Activated T-cell treated with anti-CD3 and anti-CD28 coated beads, Interleukin-2, amount 50 U/mL, for 24 hours (primary cell): ENCODE data around the gene SPON1.

Source experiments
- DNase-seq: peaks from one replicate; pipeline ENCODE4 v3.0.0-alpha.2; 2020
- H3K27ac Mint-ChIP-seq: 2 replicates; pipeline ENCODE4 v1.8.0; 2020; ENCODE audit warnings: mild to moderate bottlenecking, mixed read lengths
- H3K27me3 Mint-ChIP-seq: 2 replicates; pipeline ENCODE4 v1.8.0; 2020; ENCODE audit warnings: mixed read lengths
- H3K36me3 Mint-ChIP-seq: 2 replicates; pipeline ENCODE4 v1.8.0; 2020; ENCODE audit warnings: low read depth, mixed read lengths
- H3K4me1 Mint-ChIP-seq: 2 replicates; pipeline ENCODE4 v1.8.0; 2020; ENCODE audit warnings: low read depth, mixed read lengths
- H3K4me3 Mint-ChIP-seq: 2 replicates; pipeline ENCODE4 v1.8.0; 2020; ENCODE audit warnings: mild to moderate bottlenecking, moderate library complexity, mixed read lengths
- H3K9me3 Mint-ChIP-seq: 2 replicates; pipeline ENCODE4 v1.8.0; 2020; ENCODE audit warnings: mixed read lengths

Gene SPON1

GRCh38 chr11:14255238-14255534 is 292.7 kb downstream of the SPON1 start:
- Mint-ChIP-seq H3K27ac (no peak overlapping the region), H3K9me3 (no peaks in the 10 kb centered on the region), H3K36me3 (peaks cover 10% of the 10 kb centered on the region), H3K4me3 (no peak overlapping the region), H3K27me3 (no peaks in the 10 kb centered on the region), H3K4me1 (no peaks in the 10 kb centered on the region)
- no peak for DNase-seq

GRCh38 chr11:14258221-14258935 is 295.9 kb downstream of the SPON1 start:
- Mint-ChIP-seq H3K9me3 (peaks cover 2% of the 10 kb centered on the region), H3K27ac (no peak overlapping the region), H3K27me3 (no peaks in the 10 kb centered on the region), H3K4me3 (no peak overlapping the region), H3K4me1 (no peaks in the 10 kb centered on the region), H3K36me3 (peaks cover 21% of the 10 kb centered on the region)
- no peak for DNase-seq

GRCh38 chr11:14259186-14259784 is 296.8 kb downstream of the SPON1 start:
- H3K36me3 Mint-ChIP-seq, result peaks cover 26% of the 10 kb centered on the region
- no peak for DNase-seq
- no peaks in the 10 kb centered on the region for H3K4me1 Mint-ChIP-seq
- H3K27ac Mint-ChIP-seq, result no peak overlapping the region
- peaks cover 3% of the 10 kb centered on the region for H3K9me3 Mint-ChIP-seq
- no peak overlapping the region for H3K4me3 Mint-ChIP-seq
- no peaks in the 10 kb centered on the region for H3K27me3 Mint-ChIP-seq

- H3K27me3 Mint-ChIP-seq, result no peaks in the 10 kb centered on the region
- H3K36me3 Mint-ChIP-seq, result peaks cover 26% of the 10 kb centered on the region
- DNase-seq, result no peak
- H3K9me3 Mint-ChIP-seq, result peaks cover 5% of the 10 kb centered on the region
- no peaks in the 10 kb centered on the region for H3K4me1 Mint-ChIP-seq
- H3K27ac Mint-ChIP-seq, result no peak overlapping the region
- no peak overlapping the region for H3K4me3 Mint-ChIP-seq
Measured at GRCh38 chr11:14259878-14260277, 297.4 kb downstream of the SPON1 start.

GRCh38 chr11:14261066-14261465 is 298.5 kb downstream of the SPON1 start:
- Mint-ChIP-seq H3K9me3 (peaks cover 5% of the 10 kb centered on the region), H3K4me1 (no peaks in the 10 kb centered on the region), H3K4me3 (no peak overlapping the region), H3K27me3 (no peaks in the 10 kb centered on the region), H3K27ac (no peak overlapping the region), H3K36me3 (peaks cover 32% of the 10 kb centered on the region)
- no peak for DNase-seq

GRCh38 chr11:14262271-14262846 is 299.8 kb downstream of the SPON1 start:
- no peaks in the 10 kb centered on the region for H3K4me1 Mint-ChIP-seq
- no peak for DNase-seq
- H3K27me3 Mint-ChIP-seq, result no peaks in the 10 kb centered on the region
- no peak overlapping the region for H3K4me3 Mint-ChIP-seq
- peaks cover 41% of the 10 kb centered on the region for H3K36me3 Mint-ChIP-seq
- no peak overlapping the region for H3K27ac Mint-ChIP-seq
- peaks cover 5% of the 10 kb centered on the region for H3K9me3 Mint-ChIP-seq

- Mint-ChIP-seq H3K27ac (no peak overlapping the region), H3K4me1 (peaks cover 3% of the 10 kb centered on the region), H3K9me3 (peaks cover 5% of the 10 kb centered on the region), H3K36me3 (peaks cover 50% of the 10 kb centered on the region), H3K27me3 (no peaks in the 10 kb centered on the region), H3K4me3 (no peak overlapping the region)
- no peak for DNase-seq
Measured at GRCh38 chr11:14264966-14265365, 302.4 kb downstream of the SPON1 start.

GRCh38 chr11:14266622-14267021 is 304.1 kb downstream of the SPON1 start:
- no peak overlapping the region for H3K4me3 Mint-ChIP-seq
- H3K27ac Mint-ChIP-seq, result no peak overlapping the region
- DNase-seq, result no peak
- H3K4me1 Mint-ChIP-seq, result peaks cover 19% of the 10 kb centered on the region
- peaks cover 50% of the 10 kb centered on the region for H3K36me3 Mint-ChIP-seq
- H3K9me3 Mint-ChIP-seq, result peaks cover 5% of the 10 kb centered on the region
- no peaks in the 10 kb centered on the region for H3K27me3 Mint-ChIP-seq

GRCh38 chr11:14267861-14268635 is 305.5 kb downstream of the SPON1 start:
- peaks cover 5% of the 10 kb centered on the region for H3K9me3 Mint-ChIP-seq
- H3K36me3 Mint-ChIP-seq, result peaks cover 44% of the 10 kb centered on the region

GRCh38 chr11:14269692-14270573 is 307.4 kb downstream of the SPON1 start:
- H3K9me3 Mint-ChIP-seq, result no peaks in the 10 kb centered on the region
- H3K27ac Mint-ChIP-seq, result no peak overlapping the region
- no peaks in the 10 kb centered on the region for H3K27me3 Mint-ChIP-seq
- DNase-seq, result no peak
- H3K4me3 Mint-ChIP-seq, result no peak overlapping the region
- peaks cover 36% of the 10 kb centered on the region for H3K36me3 Mint-ChIP-seq
- H3K4me1 Mint-ChIP-seq, result peaks cover 28% of the 10 kb centered on the region

More at GRCh38 chr11:14267861-14268635, 305.5 kb downstream of the SPON1 start:
- H3K4me1 Mint-ChIP-seq, result peaks cover 28% of the 10 kb centered on the region
- no peak for DNase-seq
- no peak overlapping the region for H3K4me3 Mint-ChIP-seq
- no peak overlapping the region for H3K27ac Mint-ChIP-seq
- no peaks in the 10 kb centered on the region for H3K27me3 Mint-ChIP-seq

GRCh38 chr11:14270690-14271542 is 308.4 kb downstream of the SPON1 start:
- Mint-ChIP-seq H3K4me3 (no peak overlapping the region), H3K4me1 (peaks cover 30% of the 10 kb centered on the region), H3K27me3 (no peaks in the 10 kb centered on the region), H3K36me3 (peaks cover 29% of the 10 kb centered on the region), H3K27ac (peak overlapping the region; percentile 41), H3K9me3 (no peaks in the 10 kb centered on the region)
- DNase-seq, result no peak

GRCh38 chr11:14273895-14274294 is 311.4 kb downstream of the SPON1 start:
- Mint-ChIP-seq H3K4me3 (no peak overlapping the region), H3K4me1 (peaks cover 35% of the 10 kb centered on the region), H3K9me3 (no peaks in the 10 kb centered on the region), H3K27me3 (no peaks in the 10 kb centered on the region), H3K36me3 (peaks cover 21% of the 10 kb centered on the region), H3K27ac (no peak overlapping the region)
- no peak for DNase-seq

GRCh38 chr11:14275076-14275475 is 312.6 kb downstream of the SPON1 start:
- DNase-seq, result no peak
- Mint-ChIP-seq H3K27ac (peak overlapping the region; percentile 44), H3K9me3 (no peaks in the 10 kb centered on the region), H3K4me1 (peaks cover 31% of the 10 kb centered on the region), H3K4me3 (no peak overlapping the region), H3K36me3 (peaks cover 31% of the 10 kb centered on the region), H3K27me3 (no peaks in the 10 kb centered on the region)
